ENCODE measurements around the gene COQ2. TPM values are rescaled to one million over a fixed set of nuclear protein-coding genes. Genes with fewer than 3 reads are reported as not detected.
A peak's percentile ranks its signal among the peaks of the same experiment; 100 is the strongest.
"Not testable (repeated sequence)": the region's sequence is repeated elsewhere in the genome, so short reads cannot be mapped to it uniquely, and the experiment has no call there.

The COQ2 gene
- total RNA-seq, 1 donor from 2014 or later, result 17.1 TPM

- DNase-seq (ENCODE audit: low read depth), result no peak
Observed at GRCh38 chr4:83283181-83283580, 1.4 kb downstream of the COQ2 start.

- DNase-seq (ENCODE audit: low read depth), result peak; percentile 66
Observed at GRCh38 chr4:83282049-83282535, 2.5 kb downstream of the COQ2 start.

- DNase-seq (ENCODE audit: low read depth), result no peak
Observed at GRCh38 chr4:83281307-83281706, 3.3 kb downstream of the COQ2 start.

- DNase-seq (ENCODE audit: low read depth), result no peak
Observed at GRCh38 chr4:83276299-83277040, 8.1 kb downstream of the COQ2 start.

GRCh38 chr4:83273926-83274325 lies 10.7 kb downstream of the COQ2 start:
- not testable (repeated sequence) for DNase-seq (ENCODE audit: low read depth)

GRCh38 chr4:83272900-83273299 lies 11.7 kb downstream of the COQ2 start:
- DNase-seq (ENCODE audit: low read depth), result no peak

- DNase-seq (ENCODE audit: low read depth), result peak; percentile 23
Observed at GRCh38 chr4:83269256-83269655, 15.3 kb downstream of the COQ2 start.

GRCh38 chr4:83268491-83268890 lies 16.1 kb downstream of the COQ2 start:
- DNase-seq (ENCODE audit: low read depth), result peak; percentile 12

- no peak for DNase-seq (ENCODE audit: low read depth)
Observed at GRCh38 chr4:83267830-83268475, 16.6 kb downstream of the COQ2 start.

GRCh38 chr4:83267121-83267829 lies 17.3 kb downstream of the COQ2 start:
- peak; percentile 77 for DNase-seq (ENCODE audit: low read depth)

- DNase-seq (ENCODE audit: low read depth), result no peak
Observed at GRCh38 chr4:83266689-83267088, 17.9 kb downstream of the COQ2 start.

- DNase-seq (ENCODE audit: low read depth), result no peak
Observed at GRCh38 chr4:83263106-83263505, 21.5 kb downstream of the COQ2 start.

GRCh38 chr4:83262682-83263081 lies 21.9 kb downstream of the COQ2 start:
- no peak for DNase-seq (ENCODE audit: low read depth)

- no peak for DNase-seq (ENCODE audit: low read depth)
Observed at GRCh38 chr4:83261307-83261706, 23.3 kb downstream of the COQ2 start.

GRCh38 chr4:83259586-83259985 lies 25.0 kb downstream of the COQ2 start:
- no peak for DNase-seq (ENCODE audit: low read depth)

GRCh38 chr4:83258461-83258860 lies 26.1 kb downstream of the COQ2 start:
- no peak for DNase-seq (ENCODE audit: low read depth)

GRCh38 chr4:83257811-83258210 lies 26.8 kb downstream of the COQ2 start:
- DNase-seq (ENCODE audit: low read depth), result no peak

- DNase-seq (ENCODE audit: low read depth), result peak; percentile 90
Observed at GRCh38 chr4:83255584-83255983, 29.0 kb downstream of the COQ2 start.

- peak; percentile 67 for DNase-seq (ENCODE audit: low read depth)
Observed at GRCh38 chr4:83252782-83253405, 31.7 kb downstream of the COQ2 start.

GRCh38 chr4:83251447-83251830 lies 33.2 kb downstream of the COQ2 start:
- no peak for DNase-seq (ENCODE audit: low read depth)

- peak; percentile 41 for DNase-seq (ENCODE audit: low read depth)
Observed at GRCh38 chr4:83250687-83251446, 33.7 kb downstream of the COQ2 start.
